Thyroid gland (tissue), 4 donors: ENCODE results near the gene DIP2C.

Source experiments
- CTCF ChIP-seq, 6 experiments: fragments of 200-600 bp in 3 of 6; fragments of 450-650 bp in 3 of 6; sonication (generic) in 3 of 6; IDR thresholded peaks; one replicate each; pipeline ENCODE4 v1.5.1; 2016 to 2019; ENCODE audit warnings: antibody characterized with exemption in 6 of 6, mild to moderate bottlenecking in 2 of 6, inconsistent platforms in 1 of 6, moderate library complexity in 1 of 6
- POLR2A ChIP-seq, 2 donors: fragments of 450-650 bp; IDR thresholded peaks; one replicate each; pipeline ENCODE4 v1.6.1; 2017; ENCODE audit warnings: antibody characterized with exemption in 2 of 2, mild to moderate bottlenecking in 2 of 2, moderate library complexity in 1 of 2

GRCh38 chr10:627032-627992 lies 62.2 kb downstream of the DIP2C start:
- no peak for TF ChIP-seq CTCF (IDR thresholded peaks at IDR 0.05)
- TF ChIP-seq POLR2A (IDR thresholded peaks at IDR 0.05), result no peak
